GM23248 (cell line): ENCODE data around the gene PNPLA7.

ENCODE experiments used
- EZH2 ChIP-seq: fragments of 200-600 bp; sonication (generic); IDR thresholded peaks from 2 replicates; pipeline ENCODE4 v1.6.1; 2018; ENCODE audit warnings: antibody characterized with exemption, mild to moderate bottlenecking; ENCODE audit not compliant: insufficient read depth, poor library complexity, severe bottlenecking
- EZH2phosphoT487 ChIP-seq: fragments of 200-600 bp; sonication (generic); IDR thresholded peaks from 2 replicates; pipeline ENCODE4 v1.6.1; 2018; ENCODE audit warnings: antibody characterized with exemption, moderate library complexity, mild to moderate bottlenecking, low read depth; ENCODE audit not compliant: insufficient read depth

- no peak for TF ChIP-seq EZH2
- TF ChIP-seq EZH2phosphoT487 = no peak
These were observed 35.4 kb downstream of the PNPLA7 start for GRCh38 chr9:137514691-137515337.
